ENCODE results near the gene SUSD6.

Gene SUSD6

DNA sequence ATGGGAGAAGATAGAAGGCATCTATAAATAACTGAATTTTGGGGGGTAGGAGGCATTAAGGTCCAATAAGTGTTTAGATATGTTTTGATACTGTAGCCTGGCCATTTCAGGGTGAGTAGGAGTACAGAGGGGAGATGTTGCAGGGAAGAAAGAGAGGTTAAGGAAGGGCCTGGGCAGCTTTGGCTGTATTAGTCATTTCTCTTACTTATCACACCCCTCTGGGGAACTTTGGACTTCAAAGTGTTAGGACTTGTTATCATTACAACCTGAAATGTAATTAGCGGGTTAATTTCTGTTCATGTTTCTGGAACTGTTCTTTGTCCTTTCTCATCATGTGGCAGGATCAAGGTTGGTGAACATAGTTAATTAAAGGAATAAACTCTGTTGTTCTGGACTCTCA lies 40.3 kb downstream of the SUSD6 start:
- DNase-seq: no peak

DNA sequence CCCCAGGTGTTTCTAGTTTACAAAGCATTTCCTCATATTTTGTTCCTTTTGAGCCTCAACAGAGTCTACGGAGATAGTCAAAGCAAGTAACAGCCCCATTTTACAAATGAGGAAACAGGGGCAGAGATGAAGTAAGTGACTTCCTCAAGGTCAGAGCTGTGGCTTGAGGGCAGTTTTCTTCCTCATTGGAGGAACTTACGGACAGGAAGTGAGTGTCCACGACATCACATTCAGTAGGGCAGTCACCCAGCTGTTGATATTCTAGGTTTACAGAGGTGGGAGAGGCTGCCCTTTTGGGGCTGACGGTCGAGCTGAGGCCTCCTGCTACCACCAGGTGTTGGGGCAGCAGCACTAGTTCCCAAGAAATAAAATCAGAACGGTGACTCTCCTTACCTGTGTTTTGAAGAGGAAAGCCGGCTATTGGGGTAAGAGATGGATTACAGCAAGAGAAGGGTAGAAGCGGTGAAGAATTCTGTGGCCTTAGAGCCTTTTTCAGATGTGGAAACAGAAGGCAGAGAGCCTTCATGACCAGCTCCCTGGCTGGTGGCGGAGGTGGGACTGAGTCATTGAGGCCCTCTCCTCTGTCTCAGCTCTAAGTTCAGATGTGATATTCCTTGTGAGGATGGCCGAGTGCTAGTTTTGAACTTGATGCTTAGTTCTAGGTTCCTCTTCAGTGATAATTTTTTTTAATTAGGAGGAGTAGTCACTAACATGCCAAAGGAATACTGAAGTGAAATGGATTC lies 41.7 kb downstream of the SUSD6 start:
- DNase-seq: peak in 1 of 2 donors; percentile 48

DNA sequence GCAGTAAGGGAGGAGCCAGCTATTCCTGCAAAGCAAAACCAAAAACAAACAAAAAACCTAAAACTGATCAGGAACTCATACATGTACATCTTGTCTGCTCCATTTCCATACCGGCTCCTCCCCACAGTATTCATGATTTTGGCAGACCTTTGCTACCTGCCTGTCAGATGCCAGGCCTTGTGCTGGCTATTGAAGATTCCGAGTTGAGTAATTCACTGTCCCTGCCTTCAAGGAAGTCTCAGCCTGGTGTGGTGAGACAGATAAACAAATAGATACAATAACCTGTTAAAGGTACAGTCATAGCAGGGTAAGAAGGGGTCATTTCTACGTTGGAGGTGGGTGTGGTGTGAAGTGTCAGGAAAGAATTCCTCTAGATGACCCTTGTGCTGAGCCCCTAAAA lies 42.7 kb downstream of the SUSD6 start:
- no peak for DNase-seq

DNA sequence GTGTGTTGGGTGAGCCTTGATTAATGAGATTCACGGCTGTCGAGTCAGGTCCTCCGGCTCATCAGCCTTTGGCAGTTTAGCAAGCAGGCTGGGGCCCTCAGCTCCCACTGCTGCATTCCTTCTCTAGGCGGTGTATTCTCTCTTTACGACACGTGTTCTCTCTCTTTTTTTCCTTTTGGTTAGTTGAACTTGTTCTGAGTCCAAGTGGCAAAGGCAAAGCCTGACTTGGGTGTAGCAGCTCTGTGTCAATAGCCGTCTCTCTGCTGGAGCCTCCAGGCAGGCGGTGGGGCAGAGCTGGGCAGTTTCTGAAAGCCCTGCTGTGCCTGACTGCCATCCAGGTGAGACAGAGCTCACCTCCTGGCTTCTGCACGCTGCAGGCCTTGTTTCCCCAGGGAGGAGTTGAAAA lies 46.6 kb downstream of the SUSD6 start:
- no peak for DNase-seq

DNA sequence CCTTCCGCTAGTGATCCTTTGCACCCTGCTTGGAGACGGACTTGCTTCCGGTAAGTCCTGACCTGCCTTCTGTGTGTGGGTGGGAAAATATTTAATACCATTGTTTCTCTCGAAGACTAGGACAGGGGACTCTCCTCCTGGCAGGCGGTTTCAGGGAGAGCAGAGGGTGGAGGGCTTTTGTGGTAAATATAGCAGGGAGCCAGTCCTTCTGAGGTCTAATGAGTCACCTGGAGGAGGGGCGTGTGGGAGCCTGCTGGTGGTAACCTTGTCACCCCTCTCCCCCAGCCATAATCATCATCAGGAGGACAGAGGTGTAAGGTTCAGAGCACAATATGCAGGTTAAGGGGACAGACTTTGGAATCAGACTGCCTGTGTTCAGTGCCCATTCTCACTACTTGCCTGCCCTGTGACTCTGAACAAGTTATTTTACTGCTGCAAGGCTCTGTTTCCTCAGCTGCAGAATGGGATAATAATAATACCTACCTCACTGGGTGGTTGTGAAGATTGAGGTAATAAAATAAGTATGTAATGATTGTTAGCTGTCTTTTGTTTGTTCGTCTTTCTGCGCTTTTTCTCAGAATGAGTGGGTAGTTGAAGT lies 47.4 kb downstream of the SUSD6 start:
- no peak for DNase-seq

DNA sequence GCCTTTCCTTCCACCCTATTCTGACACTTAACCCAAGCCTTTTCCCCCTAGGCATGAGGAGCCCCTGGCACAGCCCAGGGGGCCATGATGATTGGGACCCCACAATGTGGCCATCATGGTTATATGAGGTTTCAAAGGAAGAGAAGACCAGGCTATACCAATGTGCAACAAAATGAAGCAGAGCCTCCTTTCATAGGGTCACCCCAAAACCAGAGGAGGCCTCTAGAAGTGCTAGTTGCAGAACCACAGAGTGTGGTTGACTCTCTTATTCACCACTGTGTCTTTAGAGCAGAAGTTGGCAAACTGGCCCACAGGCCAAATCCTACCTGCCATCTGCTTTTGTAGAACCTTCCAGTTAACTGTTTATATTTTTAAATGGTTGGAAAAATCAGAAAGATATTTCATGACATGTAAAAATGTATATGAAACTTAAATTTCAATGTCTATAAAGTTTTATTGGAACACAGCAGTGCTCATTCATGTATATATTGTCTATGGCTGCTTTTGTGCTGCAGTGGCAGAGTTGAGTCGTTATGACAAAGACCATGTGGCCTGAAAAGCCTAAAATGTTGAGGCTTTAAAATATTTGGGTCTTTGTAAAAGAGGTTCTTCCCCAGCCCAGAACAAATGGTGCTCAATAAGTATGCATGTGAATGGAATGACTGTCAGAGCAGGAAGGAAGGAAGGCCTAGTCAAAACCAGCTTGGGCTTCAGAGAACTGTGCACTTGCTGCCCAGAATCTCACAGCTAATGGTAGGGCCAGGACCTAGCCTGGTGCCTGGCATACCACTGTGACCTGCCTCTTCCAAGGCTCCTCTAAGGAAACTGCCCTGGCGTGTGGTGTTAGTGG lies 49.2 kb downstream of the SUSD6 start:
- no peak for DNase-seq

DNA sequence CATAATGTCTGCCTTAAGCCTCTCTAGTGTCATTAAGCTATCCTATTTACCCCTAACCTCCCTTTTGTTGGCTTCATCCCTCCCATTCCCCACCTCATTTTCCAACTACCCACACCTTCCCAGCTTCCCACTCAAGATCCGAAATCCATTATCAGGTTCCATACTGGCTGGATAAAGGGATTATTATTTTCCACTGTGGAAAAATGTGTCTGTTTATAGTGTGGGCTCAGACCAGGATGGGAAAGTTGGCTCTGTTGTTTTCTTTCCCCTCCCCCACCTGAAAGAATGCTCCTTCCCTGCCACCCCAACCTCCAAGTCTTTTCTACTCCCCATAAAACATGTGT lies 49.8 kb downstream of the SUSD6 start:
- DNase-seq: no peak

DNA sequence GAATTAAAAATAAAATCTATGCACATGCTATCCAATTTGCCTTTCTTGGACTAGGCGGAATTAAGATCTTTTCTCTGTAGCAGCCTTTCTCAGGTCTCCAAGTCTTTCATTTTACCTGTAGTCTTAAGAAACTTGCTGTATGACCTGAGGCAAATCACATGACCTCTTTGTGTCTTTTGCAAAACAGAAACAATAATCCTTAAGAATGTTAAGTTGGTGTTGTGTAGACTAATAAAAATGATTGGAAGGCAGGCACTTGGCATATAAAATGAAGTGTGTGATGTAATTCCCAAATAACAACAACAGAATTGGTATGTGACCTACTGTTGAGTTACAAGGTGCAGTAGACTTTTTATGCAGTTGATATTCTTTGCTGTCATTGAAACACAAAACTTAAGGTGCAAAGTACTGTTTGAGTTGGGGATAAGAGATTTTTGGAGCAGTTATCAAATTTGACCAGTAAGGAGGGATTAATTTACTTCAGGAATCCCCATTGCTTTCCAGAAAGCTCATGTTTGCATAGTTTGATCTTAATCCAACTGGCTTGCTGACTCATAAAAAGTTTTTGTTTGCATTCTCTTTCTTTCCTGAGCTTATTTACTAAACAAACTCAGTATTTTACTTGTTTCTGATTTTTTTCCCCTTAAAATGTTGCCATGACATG lies 51.4 kb downstream of the SUSD6 start:
- no peak for DNase-seq

DNA sequence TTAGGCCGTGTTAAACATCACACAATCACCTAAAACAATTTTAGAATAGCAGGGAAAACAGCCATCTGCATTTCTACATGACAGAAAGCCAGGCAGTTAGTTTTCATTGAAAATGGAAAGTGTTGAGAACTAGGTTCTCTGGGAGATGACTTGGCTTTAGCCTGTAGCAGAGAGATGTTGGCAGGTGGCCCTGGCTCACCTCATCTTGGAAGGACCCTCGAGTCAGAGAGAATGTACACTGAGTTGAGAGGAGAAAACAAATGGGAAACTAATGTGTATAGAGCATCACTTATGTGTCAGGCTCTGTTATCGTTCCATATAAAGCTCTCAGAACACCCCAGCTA lies 51.9 kb downstream of the SUSD6 start:
- no peak for DNase-seq

DNA sequence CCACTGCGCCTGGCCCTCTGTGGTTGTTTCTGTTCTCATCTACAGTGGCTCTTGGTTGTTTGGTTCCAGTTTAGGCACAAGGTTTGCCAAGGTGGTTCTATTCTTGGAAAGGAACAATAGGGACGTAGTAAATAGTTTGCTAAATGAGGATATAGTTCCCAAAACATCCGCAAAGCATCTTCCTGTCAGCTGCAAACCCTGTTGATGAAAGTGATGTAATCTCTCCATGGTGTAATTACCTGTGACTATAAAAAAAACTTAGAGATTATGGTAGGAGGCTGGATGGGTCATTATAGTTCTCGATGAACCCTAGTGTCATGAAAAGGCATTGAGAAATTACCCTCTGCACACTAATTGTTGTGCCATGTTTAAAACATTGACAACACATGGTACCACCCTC lies 52.9 kb downstream of the SUSD6 start:
- no peak for DNase-seq

DNA sequence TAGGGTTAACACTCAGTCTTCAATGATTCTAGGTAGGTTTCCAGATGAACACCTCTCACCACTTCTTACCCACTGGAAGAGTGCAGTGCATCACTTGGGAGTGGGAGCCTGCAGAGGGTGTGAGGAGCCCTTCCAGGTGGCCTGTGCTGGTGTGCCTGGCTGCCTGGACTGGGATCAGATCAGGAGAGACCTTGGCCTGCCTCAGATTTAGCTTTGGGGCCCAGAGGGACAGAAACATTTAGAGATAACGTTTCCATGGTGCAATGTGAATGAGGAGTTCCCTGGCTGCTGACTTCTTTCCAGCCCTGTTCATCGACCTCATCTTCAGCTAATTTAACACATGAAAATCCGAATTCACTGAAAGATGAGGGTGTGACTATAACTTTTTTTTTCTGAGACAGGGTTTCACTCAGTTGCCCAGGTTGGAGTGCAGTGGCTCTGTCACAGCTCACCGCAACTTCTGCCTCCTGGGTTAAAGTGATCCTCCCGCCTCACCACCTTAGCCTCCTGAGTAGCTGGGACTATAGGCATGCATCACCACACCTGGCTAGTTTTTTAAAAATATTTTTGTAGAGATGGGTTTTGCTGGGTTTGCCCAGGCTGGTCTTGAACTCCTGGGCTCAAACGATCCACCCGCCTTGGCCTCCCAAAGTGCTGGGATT lies 53.6 kb downstream of the SUSD6 start:
- DNase-seq: no peak

DNA sequence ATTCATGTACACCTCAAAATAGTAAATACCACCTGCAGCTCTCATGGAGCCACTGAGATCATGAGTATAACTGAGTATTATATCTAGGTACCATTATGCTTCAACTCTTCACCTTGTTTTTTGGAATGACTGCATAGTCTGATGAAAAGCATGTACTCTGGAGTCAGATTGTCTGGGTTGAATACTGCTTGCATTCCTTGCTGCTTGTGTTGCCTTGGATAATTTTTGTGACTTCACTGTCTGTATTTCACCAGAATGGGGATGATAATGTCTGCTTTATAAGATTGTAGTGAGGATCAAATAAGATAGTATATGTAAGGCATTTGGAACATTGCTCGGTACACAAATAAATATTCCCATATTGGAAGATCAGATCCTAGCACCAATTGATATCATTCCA lies 54.2 kb downstream of the SUSD6 start:
- no peak for DNase-seq

DNA sequence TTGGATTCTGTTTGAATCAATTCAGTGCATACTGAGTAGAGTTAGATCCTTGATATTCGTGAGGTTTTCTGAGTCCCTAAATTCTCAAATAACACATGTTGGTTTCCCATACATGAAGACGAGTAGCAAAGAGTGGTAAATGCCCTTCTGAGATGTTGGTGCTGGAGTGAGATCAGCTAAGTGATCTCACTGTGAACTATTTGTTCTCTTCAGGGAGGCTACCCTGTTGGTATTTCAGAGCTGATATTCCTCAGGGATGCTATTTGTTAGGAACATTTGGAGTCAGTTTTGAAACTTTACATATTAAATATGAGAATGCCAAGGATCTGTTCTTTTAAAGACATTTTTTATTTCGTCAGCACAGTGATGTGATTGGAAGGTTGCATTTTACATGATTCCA lies 54.7 kb downstream of the SUSD6 start:
- no peak for DNase-seq

DNA sequence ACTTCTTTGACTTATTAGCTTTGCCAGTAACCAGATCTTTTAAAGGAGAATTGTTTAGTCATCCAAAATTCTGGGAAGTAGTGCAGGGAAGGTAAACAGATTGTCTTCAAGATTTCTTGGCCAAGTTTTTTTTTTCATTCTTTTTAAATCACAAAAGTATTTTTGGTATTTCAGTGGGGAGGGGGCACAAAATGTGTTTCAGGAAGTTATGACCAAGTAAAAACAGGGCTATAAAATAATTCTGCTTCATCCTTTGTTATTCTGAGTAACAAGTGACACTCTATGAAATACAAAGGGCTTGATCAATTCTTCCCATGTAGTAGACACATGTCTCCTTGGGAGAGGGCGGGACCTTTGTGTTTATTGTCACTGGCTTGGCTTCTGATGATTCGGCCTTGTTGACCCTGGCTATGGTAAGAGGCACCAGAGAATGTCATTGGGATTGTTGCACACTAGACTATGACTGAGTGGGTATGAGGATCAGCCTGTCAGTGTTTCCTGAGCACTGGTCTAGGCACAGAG lies 55.4 kb downstream of the SUSD6 start:
- DNase-seq: no peak

DNA sequence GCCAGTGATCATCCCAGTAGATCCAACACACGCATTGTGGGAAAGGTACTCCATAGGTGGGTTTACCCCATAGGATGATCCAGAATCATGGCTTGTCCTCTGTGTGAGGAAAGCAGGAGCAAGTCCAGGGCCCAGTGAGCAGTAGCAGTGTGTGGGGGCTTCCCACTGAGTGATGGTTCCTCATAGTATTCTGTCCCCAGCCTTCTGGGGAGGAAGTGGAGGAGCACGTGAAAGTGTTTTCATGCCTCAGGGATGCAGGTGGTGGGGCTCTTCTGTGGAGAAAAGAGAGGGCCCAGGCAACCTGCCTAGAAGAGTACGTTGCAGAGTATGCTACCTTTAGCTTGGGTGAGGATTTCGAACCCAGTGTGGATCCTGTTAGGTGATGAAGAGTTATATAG lies 56.5 kb downstream of the SUSD6 start:
- no peak for DNase-seq

DNA sequence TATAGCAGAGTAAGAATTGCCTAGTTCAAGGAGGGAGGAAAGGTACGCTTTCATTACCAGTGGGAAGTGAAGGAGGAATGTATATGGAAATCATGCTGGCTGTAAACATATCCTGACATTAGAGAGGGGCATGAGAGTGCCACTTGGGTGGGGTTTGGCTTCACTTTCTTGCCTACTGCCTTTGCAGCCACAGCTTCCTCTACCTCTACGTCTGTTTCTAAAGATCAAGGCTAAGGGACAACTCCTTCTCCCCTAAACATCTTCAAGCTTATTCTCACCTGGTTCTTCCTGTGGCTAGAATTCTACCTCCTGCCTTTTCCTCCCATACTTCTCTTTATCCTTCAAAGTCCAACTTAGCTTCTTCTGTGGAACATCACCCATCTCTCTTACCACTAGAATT lies 58.0 kb downstream of the SUSD6 start:
- DNase-seq: no peak

DNA sequence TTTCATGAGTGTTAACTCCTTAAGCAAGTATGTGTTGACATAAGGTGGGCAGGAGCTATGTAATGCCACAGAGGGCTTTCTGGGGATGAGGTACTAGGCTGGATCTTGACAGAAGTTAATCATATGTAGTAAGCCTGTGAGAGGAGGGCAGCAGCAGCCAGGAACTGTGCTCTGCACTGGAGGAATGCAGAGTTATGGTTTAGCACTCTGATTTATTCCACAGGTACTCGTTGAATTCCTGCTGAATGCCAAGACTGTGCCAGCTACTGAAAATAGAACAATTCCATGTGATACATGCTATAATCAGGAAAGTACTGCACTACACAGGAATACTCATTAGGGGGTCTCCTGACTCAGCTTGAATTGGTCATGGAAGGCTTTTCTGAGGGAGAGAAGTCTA lies 58.7 kb downstream of the SUSD6 start:
- DNase-seq: no peak

DNA sequence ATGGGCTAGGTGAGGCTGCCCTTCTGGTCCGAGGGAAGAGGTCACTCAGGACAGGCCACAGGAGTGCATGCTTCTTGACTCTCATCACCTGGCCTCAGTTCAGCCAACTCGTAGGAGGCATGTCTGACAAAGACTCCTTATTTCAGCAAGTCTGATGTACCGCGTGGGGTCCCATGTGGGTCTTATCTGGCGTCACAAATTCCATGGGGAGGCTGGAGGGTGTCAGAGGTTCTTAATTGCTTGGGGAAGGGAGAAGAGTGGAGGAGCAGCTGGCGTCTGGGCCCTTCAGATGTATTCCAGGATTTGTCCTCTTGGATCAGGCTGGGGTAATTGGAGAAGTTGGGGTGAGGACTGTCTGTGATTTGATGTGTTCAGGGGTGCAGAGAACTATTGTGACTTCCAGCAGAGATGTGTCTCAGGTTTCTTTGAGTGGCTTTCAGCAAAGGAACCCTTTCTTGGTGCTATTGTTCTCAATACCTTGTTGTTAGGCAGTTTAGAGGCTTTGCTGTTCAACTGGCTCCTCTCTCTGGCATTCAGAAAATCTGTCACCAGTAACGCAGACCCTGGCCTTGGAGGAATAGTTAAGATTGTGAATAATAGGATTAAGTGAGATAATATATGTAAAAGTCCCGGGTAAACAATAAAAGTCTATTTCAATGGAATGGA lies 60.1 kb downstream of the SUSD6 start:
- DNase-seq: no peak

DNA sequence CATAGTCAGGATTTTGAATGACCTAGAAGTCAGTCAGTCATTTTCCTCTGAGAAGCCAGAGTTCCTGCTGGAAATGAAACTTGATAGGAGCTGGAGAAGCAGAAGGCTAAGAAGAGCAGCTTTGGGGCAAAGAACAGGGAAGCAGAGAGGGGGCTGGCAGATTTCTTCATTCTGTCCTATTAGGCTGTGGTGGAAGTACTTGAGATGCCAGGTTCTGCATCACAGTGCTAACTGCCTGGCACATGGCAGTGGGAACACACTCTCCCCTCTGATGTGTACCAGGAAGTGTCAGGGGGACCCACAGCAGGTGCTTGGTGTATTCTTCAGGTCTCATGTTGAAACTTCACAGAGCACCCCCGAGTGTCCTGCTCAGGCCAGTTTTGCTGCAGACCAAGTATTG lies 61.0 kb downstream of the SUSD6 start:
- no peak for DNase-seq

DNA sequence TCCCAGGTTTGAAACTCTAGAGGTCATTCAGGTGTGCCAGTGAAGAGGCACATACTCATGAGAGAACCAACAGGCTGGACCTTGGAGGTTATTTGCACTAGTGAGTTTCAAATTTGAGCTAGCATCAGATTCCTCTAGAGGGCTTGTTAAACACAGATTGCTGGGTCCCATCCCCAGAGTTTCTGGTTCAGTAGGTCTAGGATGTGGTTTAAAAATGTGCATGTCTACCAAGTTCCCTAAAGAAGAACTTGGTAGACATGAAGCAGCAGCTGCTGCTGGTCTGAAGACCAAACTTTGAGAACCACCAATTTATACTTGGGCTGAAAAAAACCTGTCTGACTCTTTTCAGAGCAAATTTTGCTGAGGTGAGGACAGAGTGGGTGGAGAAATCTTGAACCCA lies 61.7 kb downstream of the SUSD6 start:
- DNase-seq: peak in 1 of 2 donors; percentile 27

DNA sequence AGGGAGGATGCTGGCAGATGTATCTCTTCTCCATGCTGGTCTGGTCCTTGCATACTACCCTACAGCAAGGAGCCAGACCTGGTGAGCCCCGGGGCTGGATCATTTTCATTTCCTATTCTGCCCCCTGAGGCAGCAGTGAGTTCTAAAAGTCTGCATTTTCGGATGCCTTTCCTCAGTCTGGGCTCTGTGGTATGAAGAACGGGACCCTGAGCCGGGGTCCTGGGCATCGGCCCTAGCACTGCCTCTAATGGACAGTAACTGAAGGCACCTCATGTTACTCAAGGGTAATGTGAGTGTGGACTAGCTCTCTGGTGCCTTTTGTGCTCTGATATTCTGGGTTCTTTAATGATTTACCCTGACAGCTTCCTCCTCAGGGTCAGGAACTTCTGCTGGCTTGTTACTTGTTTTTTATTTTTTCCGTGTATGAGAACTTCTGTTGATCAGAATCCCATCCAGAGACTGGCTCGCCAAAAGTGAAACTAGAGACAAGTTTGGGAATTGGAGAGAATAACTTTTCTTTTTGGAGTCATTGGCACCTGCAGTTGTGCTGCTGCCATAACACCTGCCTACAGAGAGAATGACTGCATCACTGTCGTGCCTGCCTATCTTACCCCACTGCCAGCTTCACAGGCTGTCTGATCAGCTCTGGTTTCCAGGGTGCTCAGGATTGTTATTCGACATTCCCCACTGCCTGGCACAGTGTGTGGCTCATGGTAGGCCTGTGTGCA lies 62.3 kb downstream of the SUSD6 start:
- DNase-seq: no peak
